Gastrocnemius medialis (tissue), 4 donors: ENCODE results near the gene PARD3. TPM values are rescaled to one million over a fixed set of nuclear protein-coding genes. Genes with fewer than 3 reads are reported as not detected.

Experiments
- ATAC-seq, 2 donors: fragments of 150-250 bp; one replicate each; pipeline ENCODE4 v1.9.1; 2016
- DNase-seq, 2 donors: peaks; one replicate each; pipeline ENCODE4 v3.0.0-alpha.2; 2019
- H3K27ac ChIP-seq, 4 donors: fragments of 200-600 bp; sonication (generic); 1 replicate in 1 of 4; 2 replicates in 3 of 4; pipeline ENCODE4 v1.5.1; 2016 to 2018; ENCODE audit warnings: mild to moderate bottlenecking in 2 of 4, moderate library complexity in 1 of 4
- H3K27me3 ChIP-seq, 3 donors: fragments of 200-600 bp; sonication (generic) in 2 of 3; 1 replicate in 1 of 3; 2 replicates in 2 of 3; pipeline versions ENCODE4 v1.5.1 to v1.6.0; 2016 to 2019; ENCODE audit warnings: mild to moderate bottlenecking in 1 of 3, moderate library complexity in 1 of 3
- H3K36me3 ChIP-seq, 2 donors: fragments of 200-600 bp; sonication (generic) in 1 of 2; one replicate each; pipeline ENCODE4 v1.5.1; 2017 to 2018
- H3K4me1 ChIP-seq, 2 donors: fragments of 200-600 bp; sonication (generic) in 1 of 2; one replicate each; pipeline ENCODE4 v1.5.1; 2016 to 2017; ENCODE audit warnings: mild to moderate bottlenecking in 2 of 2
- H3K4me3 ChIP-seq, 4 donors: fragments of 200-600 bp; sonication (generic) in 3 of 4; 1 replicate in 1 of 4; 2 replicates in 3 of 4; pipeline ENCODE4 v1.5.1; 2016 to 2019; ENCODE audit warnings: mild to moderate bottlenecking in 2 of 4
- H3K9me3 ChIP-seq, 3 donors: fragments of 200-600 bp; sonication (generic) in 2 of 3; 1 replicate in 1 of 3; 2 replicates in 2 of 3; pipeline ENCODE4 v1.5.1; 2016 to 2019
- CTCF ChIP-seq, 5 experiments: fragments of 450-650 bp in 3 of 5; fragments of 200-600 bp in 2 of 5; sonication (generic) in 2 of 5; IDR thresholded peaks in 4 of 5; conservative IDR thresholded peaks in 1 of 5; 1 replicate in 4 of 5; 2 replicates in 1 of 5; pipeline ENCODE4 v1.5.1; 2016 to 2019; ENCODE audit warnings: antibody characterized with exemption in 5 of 5, mild to moderate bottlenecking in 3 of 5, moderate library complexity in 3 of 5
- POLR2A ChIP-seq, 2 donors: fragments of 450-650 bp; IDR thresholded peaks; one replicate each; pipeline ENCODE4 v1.6.1; 2017; ENCODE audit warnings: antibody characterized with exemption in 2 of 2, mild to moderate bottlenecking in 2 of 2, moderate library complexity in 2 of 2
- in situ Hi-C, 4 donors: fragments of 200-750 bp; cut with MboI; loops; one replicate each; pipeline versions ENCODE4 v1.15.0 to v1.8.0; 2017; ENCODE audit warnings: low sequenced_read_pairs in 4 of 4
- intact Hi-C: fragments of 100-400 bp; cut with DNase I; formaldehyde crosslinking; loops from one replicate; pipeline ENCODE4 v1.15.1; 2023; ENCODE audit warnings: low total_unique reads
- total RNA-seq, 4 donors: library from RNA; depleted of rRNA; stranded (reverse); fragments of >200 nt; gene quantifications; one replicate each; pipeline versions ENCODE4 v1.1.0 to v1.2.3, GENCODE V29; 2016

The PARD3 gene
- total RNA-seq, 4 donors from 2014 or later = 64.6 to 75.8 (median 68.3) TPM

- in situ Hi-C loops = no loop called here
- DNase-seq = no peak
- Histone ChIP-seq H3K4me1 (peaks cover 34 to 38% of the 10 kb centered on the region in 2 donors), H3K4me3 (no peak overlapping the region), H3K27ac (no peak overlapping the region), H3K9me3 (no peaks in the 10 kb centered on the region), H3K36me3 (no peaks in the 10 kb centered on the region), H3K27me3 (no peaks in the 10 kb centered on the region)
- intact Hi-C loops = no loop called here
- TF ChIP-seq POLR2A (IDR thresholded peaks at IDR 0.05) (no peak), CTCF (IDR thresholded peaks at IDR 0.05 in 4 of 5, conservative IDR thresholded peaks at IDR 0.05 in 1 of 5) (no peak)
- ATAC-seq = no peak
Observed at GRCh38 chr10:34697351-34698247, 117.5 kb downstream of the PARD3 start.

GRCh38 chr10:34696423-34696822, 118.7 kb downstream of the PARD3 start:
- no peaks in the 10 kb centered on the region for H3K9me3 ChIP-seq
- intact Hi-C loops = no loop called here
- peak; percentile 83 to 90 for ATAC-seq
- TF ChIP-seq POLR2A (IDR thresholded peaks at IDR 0.05) = no peak
- no peak for TF ChIP-seq CTCF (IDR thresholded peaks at IDR 0.05 in 4 of 5, conservative IDR thresholded peaks at IDR 0.05 in 1 of 5)
- DNase-seq = no peak
- in situ Hi-C loops = no loop called here
- H3K27ac ChIP-seq = no peak overlapping the region
- H3K36me3 ChIP-seq = no peaks in the 10 kb centered on the region
- H3K4me3 ChIP-seq = no peak overlapping the region
- H3K27me3 ChIP-seq = no peaks in the 10 kb centered on the region
- peaks cover 29 to 35% of the 10 kb centered on the region in 2 donors for H3K4me1 ChIP-seq

- Histone ChIP-seq H3K27me3 (no peaks in the 10 kb centered on the region), H3K27ac (no peak overlapping the region), H3K4me3 (no peak overlapping the region), H3K36me3 (no peaks in the 10 kb centered on the region), H3K9me3 (no peaks in the 10 kb centered on the region), H3K4me1 (peaks cover 24 to 31% of the 10 kb centered on the region in 2 donors)
- in situ Hi-C loops (no loop called here), intact Hi-C loops (no loop called here)
- DNase-seq (no peak), ATAC-seq (no peak)
- TF ChIP-seq POLR2A (IDR thresholded peaks at IDR 0.05) (no peak), CTCF (IDR thresholded peaks at IDR 0.05 in 4 of 5, conservative IDR thresholded peaks at IDR 0.05 in 1 of 5) (no peak)
Observed at GRCh38 chr10:34690383-34691049, 124.6 kb downstream of the PARD3 start.

GRCh38 chr10:34689053-34689452, 126.0 kb downstream of the PARD3 start:
- peaks cover 24 to 31% of the 10 kb centered on the region in 2 donors for H3K4me1 ChIP-seq
- DNase-seq (no peak), ATAC-seq (peak in 1 of 2 donors; percentile 54)
- no peaks in the 10 kb centered on the region for H3K27me3 ChIP-seq
- no peak overlapping the region for H3K4me3 ChIP-seq
- peak overlapping the region in 2 of 4 donors; percentile 2 to 8 for H3K27ac ChIP-seq
- intact Hi-C loops = no loop called here
- in situ Hi-C loops = no loop called here
- H3K36me3 ChIP-seq = no peaks in the 10 kb centered on the region
- TF ChIP-seq CTCF (IDR thresholded peaks at IDR 0.05 in 4 of 5, conservative IDR thresholded peaks at IDR 0.05 in 1 of 5) (no peak), POLR2A (IDR thresholded peaks at IDR 0.05) (no peak)
- no peaks in the 10 kb centered on the region for H3K9me3 ChIP-seq
